Esophagus muscularis mucosa (tissue), 4 donors: ENCODE measurements around the gene ADGRA1. TPM values are rescaled to one million over a fixed set of nuclear protein-coding genes. Genes with fewer than 3 reads are reported as not detected.

Experiments
- DNase-seq: peaks from one replicate; pipeline ENCODE4 v3.0.0-alpha.2; 2017; ENCODE audit errors: extremely low spot score
- H3K27ac ChIP-seq, 4 donors: fragments of 200-600 bp; sonication (generic); replicated peaks in 1 of 4; 1 replicate in 3 of 4; 2 replicates in 1 of 4; pipeline ENCODE4 v1.5.1; 2016 to 2019; ENCODE audit warnings: mild to moderate bottlenecking in 1 of 4
- H3K27me3 ChIP-seq, 4 donors: fragments of 200-600 bp; sonication (generic); one replicate each; pipeline versions ENCODE4 v1.5.1 to v1.6.0; 2016 to 2019
- H3K36me3 ChIP-seq, 4 donors: fragments of 200-600 bp; sonication (generic); one replicate each; pipeline ENCODE4 v1.5.1; 2016 to 2019
- H3K4me1 ChIP-seq, 4 donors: fragments of 200-600 bp; sonication (generic); one replicate each; pipeline ENCODE4 v1.5.1; 2016 to 2019
- H3K4me3 ChIP-seq, 4 donors: fragments of 200-600 bp; sonication (generic); 1 replicate in 2 of 4; 2 replicates in 2 of 4; pipeline ENCODE4 v1.5.1; 2016 to 2019; ENCODE audit warnings: mild to moderate bottlenecking in 4 of 4, moderate library complexity in 1 of 4
- H3K9me3 ChIP-seq, 4 donors: fragments of 200-600 bp; sonication (generic); 1 replicate in 3 of 4; 2 replicates in 1 of 4; pipeline ENCODE4 v1.5.1; 2016 to 2019
- CTCF ChIP-seq, 3 experiments: fragments of 200-600 bp in 2 of 3; fragments of 450-650 bp in 1 of 3; sonication (generic) in 2 of 3; IDR thresholded peaks; one replicate each; pipeline ENCODE4 v1.5.1; 2017 to 2019; ENCODE audit warnings: antibody characterized with exemption in 3 of 3, mild to moderate bottlenecking in 2 of 3, moderate library complexity in 1 of 3
- EP300 ChIP-seq: sonication (generic); formaldehyde crosslinking; IDR thresholded peaks from one replicate; pipeline ENCODE4 v1.6.1; 2017; ENCODE audit warnings: antibody characterized with exemption
- POLR2A ChIP-seq: fragments of 450-650 bp; IDR thresholded peaks from one replicate; pipeline ENCODE4 v1.6.1; 2017; ENCODE audit warnings: antibody characterized with exemption, moderate library complexity, mild to moderate bottlenecking, low read depth
- POLR2AphosphoS5 ChIP-seq, 2 donors: sonication (generic); formaldehyde crosslinking; IDR thresholded peaks; one replicate each; pipeline ENCODE4 v1.6.1; 2017; ENCODE audit warnings: antibody characterized with exemption in 2 of 2
- WGBS: methylation state at CpG from one replicate; pipeline ENCODE4 v1.1.5; 2018; 5-methylcytosine and 5-hydroxymethylcytosine counted together
- intact Hi-C: fragments of 100-400 bp; cut with DNase I; formaldehyde crosslinking; loops from one replicate; pipeline ENCODE4 v1.15.1; 2023
- total RNA-seq, 4 donors: library from RNA; depleted of rRNA; stranded (reverse); fragments of >200 nt; gene quantifications; one replicate each; pipeline versions ENCODE4 v1.1.0 to v1.2.1, GENCODE V29; 2016

Gene ADGRA1
- total RNA-seq, 4 donors from 2014 or later: under 0.01 to 0.06 TPM; not detected in 2

GRCh38 chr10:133165556-133166503 lies 78.1 kb downstream of the ADGRA1 start:
- 94% methylated on average over 33 of the region's 40 CpGs for WGBS
- intact Hi-C loops: no loop called here
- TF ChIP-seq POLR2A (no peak), POLR2AphosphoS5 (IDR thresholded peaks at IDR 0.05) (no peak), CTCF (IDR thresholded peaks at IDR 0.05) (no peak), EP300 (no peak)
- peaks cover 0 to 85% (median 6%) of the 10 kb centered on the region in 4 donors for H3K27me3 ChIP-seq
- H3K4me3 ChIP-seq: no peak overlapping the region
- no peaks in the 10 kb centered on the region for H3K9me3 ChIP-seq
- H3K27ac ChIP-seq: no peak overlapping the region
- DNase-seq: no peak
- peaks cover 5 to 14% (median 12%) of the 10 kb centered on the region in 4 donors for H3K4me1 ChIP-seq
- H3K36me3 ChIP-seq: no peaks in the 10 kb centered on the region

- intact Hi-C loops: no loop called here
Observed at GRCh38 chr10:133166504-133166827, 78.7 kb downstream of the ADGRA1 start.

GRCh38 chr10:133166828-133167692 lies 79.3 kb downstream of the ADGRA1 start:
- H3K27me3 ChIP-seq: peaks cover 0 to 79% (median under 1%) of the 10 kb centered on the region in 4 donors
- no peak overlapping the region for H3K27ac ChIP-seq
- no peaks in the 10 kb centered on the region for H3K9me3 ChIP-seq
- intact Hi-C loops: no loop called here
- no peaks in the 10 kb centered on the region for H3K36me3 ChIP-seq
- peaks cover 0 to 4% (median under 1%) of the 10 kb centered on the region in 4 donors for H3K4me1 ChIP-seq
- 67% methylated on average over 49 of the region's 66 CpGs for WGBS
- no peak overlapping the region for H3K4me3 ChIP-seq
- TF ChIP-seq POLR2AphosphoS5 (IDR thresholded peaks at IDR 0.05) (no peak), CTCF (IDR thresholded peaks at IDR 0.05) (no peak), EP300 (no peak), POLR2A (no peak)
- no peak for DNase-seq

More at GRCh38 chr10:133166504-133166827, 78.7 kb downstream of the ADGRA1 start:
- Histone ChIP-seq H3K4me3 (no peak overlapping the region), H3K36me3 (no peaks in the 10 kb centered on the region), H3K27ac (no peak overlapping the region), H3K4me1 (peaks cover 0 to 7% (median 6%) of the 10 kb centered on the region in 4 donors), H3K27me3 (peaks cover 0 to 83% (median 4%) of the 10 kb centered on the region in 4 donors), H3K9me3 (no peaks in the 10 kb centered on the region)
- TF ChIP-seq POLR2AphosphoS5 (IDR thresholded peaks at IDR 0.05) (no peak), CTCF (IDR thresholded peaks at IDR 0.05) (no peak), EP300 (no peak), POLR2A (no peak)
- 95% methylated on average over 11 of the region's 11 CpGs for WGBS
- no peak for DNase-seq

GRCh38 chr10:133167693-133168616 lies 80.2 kb downstream of the ADGRA1 start:
- WGBS: 92% methylated on average over 30 of the region's 37 CpGs
- peaks cover 0 to 4% (median 0%) of the 10 kb centered on the region in 4 donors for H3K4me1 ChIP-seq
- H3K9me3 ChIP-seq: no peaks in the 10 kb centered on the region
- no peaks in the 10 kb centered on the region for H3K36me3 ChIP-seq
- TF ChIP-seq CTCF (IDR thresholded peaks at IDR 0.05): no peak
- no peak for TF ChIP-seq POLR2AphosphoS5 (IDR thresholded peaks at IDR 0.05)
- TF ChIP-seq POLR2A: no peak
- TF ChIP-seq EP300: no peak
- no peak overlapping the region for H3K4me3 ChIP-seq
- intact Hi-C loops: no loop called here
- DNase-seq: no peak
- peaks cover 0 to 70% (median 0%) of the 10 kb centered on the region in 4 donors for H3K27me3 ChIP-seq
- H3K27ac ChIP-seq: no peak overlapping the region
